GM21576 (cell line): ENCODE data around the gene ZCCHC13.
"Not testable (repeated sequence)": the region's sequence is repeated elsewhere in the genome, so short reads cannot be mapped to it uniquely, and the experiment has no call there.

ENCODE experiments used
- ATAC-seq: cut with Tn5 transposase; IDR thresholded peaks from one replicate; pipeline ENCODE4 v1.9.1; 2021; ENCODE audit warnings: mild to moderate bottlenecking, moderate library complexity; ENCODE audit not compliant: unreplicated experiment

Gene ZCCHC13

DNA sequence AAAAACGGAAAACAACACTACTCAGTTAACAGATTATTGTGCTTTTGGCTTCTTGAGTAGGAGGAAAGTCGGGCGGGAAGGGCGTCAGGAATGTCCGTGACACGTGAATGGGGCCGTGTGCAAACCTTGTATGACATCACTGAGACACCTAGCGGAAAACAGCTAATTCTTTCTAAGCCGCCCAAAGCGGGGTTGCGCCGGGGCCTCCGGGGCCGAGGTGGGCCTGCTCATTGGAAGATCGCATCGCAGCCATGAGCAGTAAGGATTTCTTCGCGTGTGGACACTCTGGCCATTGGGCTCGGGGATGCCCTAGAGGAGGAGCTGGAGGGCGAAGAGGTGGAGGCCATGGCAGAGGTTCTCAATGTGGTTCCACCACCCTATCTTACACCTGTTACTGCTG, at the start of gene ZCCHC13:
Gene ZCCHC13, plus strand, starts transcription at position 165 of the 400 bp plus-strand sequence. Its CDS starts 87 bp downstream, at position 252.
- no peak for ATAC-seq

DNA sequence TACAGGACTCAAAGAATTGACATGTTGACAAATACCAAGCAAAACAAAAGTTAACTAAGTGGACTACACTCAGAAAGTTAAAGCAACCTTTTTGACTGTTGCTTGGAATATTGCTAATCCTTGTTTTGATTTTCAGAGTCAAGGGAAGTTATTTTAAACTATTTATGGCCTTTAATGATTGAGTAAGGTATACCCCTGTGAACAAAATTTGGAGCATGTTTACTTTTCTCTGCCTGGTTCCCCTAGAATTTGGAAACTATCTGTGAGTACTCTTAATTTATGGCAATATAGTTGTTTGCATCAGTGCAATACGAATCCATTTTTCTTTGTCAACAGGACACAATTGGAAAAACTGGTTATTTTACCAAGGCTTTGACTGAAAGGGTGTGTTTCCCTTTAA, 45.9 kb upstream of the ZCCHC13 start:
- not testable (repeated sequence) for ATAC-seq

GRCh38 chrX:74259885-74260491, 44.0 kb upstream of the ZCCHC13 start:
- no peak for ATAC-seq

DNA sequence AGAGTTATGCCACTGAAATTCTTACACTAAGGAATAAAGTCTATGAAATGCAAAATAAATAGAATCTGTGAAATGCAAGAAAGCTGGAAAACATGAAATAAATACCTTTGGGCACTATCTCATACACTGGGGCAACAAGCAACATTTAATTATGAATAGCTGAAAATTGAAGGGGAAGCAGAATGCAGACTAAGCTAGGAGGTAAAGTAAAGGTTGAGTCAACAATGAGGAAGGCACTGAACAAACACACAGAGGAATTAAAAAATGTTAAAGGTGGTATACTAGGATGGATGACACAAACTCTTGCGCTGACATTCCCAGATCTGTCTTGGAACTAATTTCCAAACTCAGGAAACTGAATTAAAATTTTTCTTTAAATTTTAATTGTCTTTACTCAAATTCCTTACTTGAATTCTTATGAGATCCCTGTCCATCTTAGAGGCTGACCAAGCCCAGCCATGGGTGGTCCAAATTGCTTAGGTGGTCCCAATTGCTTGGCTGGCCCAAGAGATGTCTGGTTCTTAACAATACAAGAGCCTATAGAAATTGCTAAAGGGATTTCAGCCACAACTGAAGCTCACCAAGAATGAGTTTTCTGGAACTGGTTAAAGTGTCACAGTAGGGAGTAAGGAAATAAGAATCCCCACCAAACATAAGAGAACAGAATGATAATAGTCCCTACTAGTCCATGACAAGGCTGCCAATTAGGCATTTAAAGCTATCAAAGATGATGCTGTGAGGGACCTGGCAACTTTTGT, 41.3 kb upstream of the ZCCHC13 start:
- no peak for ATAC-seq

- ATAC-seq = no peak
These were observed 33.6 kb upstream of the ZCCHC13 start for GRCh38 chrX:74270393-74270792.

- no peak for ATAC-seq
These were observed 31.8 kb upstream of the ZCCHC13 start for GRCh38 chrX:74272230-74272629.

GRCh38 chrX:74274516-74274915, 29.5 kb upstream of the ZCCHC13 start:
- no peak for ATAC-seq

DNA sequence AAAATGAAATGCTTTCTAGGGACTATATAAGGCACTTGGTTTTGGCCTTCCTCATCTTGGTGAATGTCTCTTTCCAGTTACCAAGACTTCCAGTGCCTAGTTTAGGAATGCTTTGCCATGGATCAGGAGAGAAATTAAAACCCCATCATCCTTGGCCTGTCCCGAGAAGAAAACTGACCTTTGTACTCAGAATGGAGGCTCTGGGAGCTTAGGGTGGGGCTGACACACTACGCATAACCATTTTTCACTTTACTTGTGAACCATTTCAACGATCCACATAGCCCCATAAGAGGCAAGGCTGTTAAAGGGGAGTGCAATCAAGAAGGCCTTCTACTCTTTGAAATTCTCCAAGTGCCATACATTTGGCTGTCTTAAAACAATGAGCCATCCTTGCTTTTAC, 26.7 kb upstream of the ZCCHC13 start:
- no peak for ATAC-seq

DNA sequence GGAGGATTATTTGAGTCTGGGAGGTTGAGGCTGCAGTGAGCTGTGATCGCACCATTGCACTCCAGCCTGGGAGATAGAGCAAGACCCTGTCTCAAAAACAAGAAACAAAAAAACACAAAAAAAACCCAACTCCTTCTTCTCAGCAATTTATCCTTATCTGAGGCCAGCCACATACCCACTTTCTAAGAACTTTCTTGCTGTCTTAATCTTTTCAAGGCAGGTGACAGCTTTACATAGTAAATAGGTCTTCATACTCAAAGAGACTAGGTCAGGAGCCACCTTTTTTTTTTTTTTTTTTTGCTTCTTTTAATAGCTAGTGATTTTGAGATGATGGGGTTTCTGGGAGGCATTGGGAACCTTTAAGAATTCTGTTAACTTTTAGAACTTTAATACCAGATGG, 26.1 kb upstream of the ZCCHC13 start:
- no peak for ATAC-seq

DNA sequence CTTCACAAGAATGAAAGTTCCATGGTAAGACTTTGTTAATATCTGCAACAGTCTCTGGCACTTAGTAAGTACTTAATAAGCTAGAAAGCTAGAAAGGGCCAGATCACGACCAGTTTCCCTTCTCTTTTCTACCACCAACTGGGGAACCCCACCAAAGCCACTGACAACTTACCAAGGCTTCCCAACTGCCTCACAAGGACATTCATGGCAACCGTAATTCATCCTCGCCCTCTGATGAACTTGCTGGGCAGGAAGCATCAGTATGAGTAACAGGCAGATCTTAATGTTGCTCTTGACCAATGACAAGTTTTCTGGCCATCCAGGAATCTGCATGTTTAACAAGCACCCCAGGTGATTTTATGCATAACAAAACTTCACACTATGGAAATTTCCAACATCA, 23.2 kb upstream of the ZCCHC13 start:
- peak; percentile 45 for ATAC-seq

GRCh38 chrX:74284391-74284952, 19.5 kb upstream of the ZCCHC13 start:
- no peak for ATAC-seq

DNA sequence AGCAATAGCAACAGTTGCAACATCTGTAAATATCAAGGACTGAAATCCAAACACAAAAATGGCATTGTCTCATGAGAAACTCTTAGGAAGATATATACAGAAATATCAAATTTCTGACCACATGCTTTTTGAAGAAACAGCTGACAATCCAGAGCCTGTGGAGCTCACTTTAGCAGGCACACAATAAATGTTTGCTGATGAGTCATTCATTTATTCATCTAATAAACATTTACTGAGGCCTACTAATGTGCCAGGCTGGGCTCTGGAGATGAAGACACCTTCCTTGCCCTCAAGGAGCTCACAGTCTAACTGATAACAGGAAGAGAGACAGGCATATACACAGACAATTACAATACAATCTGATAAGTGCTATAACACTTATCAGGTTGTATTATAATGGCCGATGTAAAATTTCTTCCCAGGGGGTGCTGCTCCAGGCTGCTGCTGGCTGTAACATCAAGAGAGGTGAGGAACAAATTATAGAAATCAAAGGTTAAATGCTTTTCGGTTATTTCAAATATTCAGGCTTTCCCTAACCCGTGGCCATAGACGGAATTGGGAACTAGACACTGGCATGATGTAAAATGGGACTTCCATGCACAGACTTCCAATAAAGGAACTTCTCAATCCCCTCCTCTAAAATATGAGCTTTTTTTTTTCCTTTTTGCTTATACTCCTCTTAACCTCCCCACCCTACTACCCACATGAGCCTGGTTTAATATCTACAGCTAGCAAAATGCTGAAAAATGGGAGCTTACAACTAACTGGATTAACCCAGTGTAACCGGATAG, 16.8 kb upstream of the ZCCHC13 start:
- no peak for ATAC-seq

DNA sequence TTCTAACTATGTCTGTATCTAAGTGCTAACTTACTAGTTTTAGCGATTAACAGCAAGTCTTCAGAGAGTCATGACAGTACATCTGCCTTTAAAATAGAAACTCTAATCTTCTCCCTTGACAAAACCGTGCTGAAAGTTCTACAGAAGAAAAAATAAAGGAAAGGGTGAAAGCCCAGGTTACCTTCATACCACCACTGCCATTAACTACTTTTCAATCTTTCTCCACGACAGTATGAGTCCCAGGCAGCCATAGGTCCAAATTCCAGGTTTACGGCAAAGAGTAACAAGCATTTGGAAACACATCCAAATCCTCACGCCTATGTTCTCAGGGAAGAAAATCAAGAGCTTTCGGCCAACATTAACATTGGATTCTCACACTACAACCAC, 12.4 kb upstream of the ZCCHC13 start:
- no peak for ATAC-seq

GRCh38 chrX:74291964-74292807, 11.8 kb upstream of the ZCCHC13 start:
- peak; percentile 89 for ATAC-seq

- peak; percentile 6 for ATAC-seq
These were observed 11.2 kb upstream of the ZCCHC13 start for GRCh38 chrX:74292808-74293123.

DNA sequence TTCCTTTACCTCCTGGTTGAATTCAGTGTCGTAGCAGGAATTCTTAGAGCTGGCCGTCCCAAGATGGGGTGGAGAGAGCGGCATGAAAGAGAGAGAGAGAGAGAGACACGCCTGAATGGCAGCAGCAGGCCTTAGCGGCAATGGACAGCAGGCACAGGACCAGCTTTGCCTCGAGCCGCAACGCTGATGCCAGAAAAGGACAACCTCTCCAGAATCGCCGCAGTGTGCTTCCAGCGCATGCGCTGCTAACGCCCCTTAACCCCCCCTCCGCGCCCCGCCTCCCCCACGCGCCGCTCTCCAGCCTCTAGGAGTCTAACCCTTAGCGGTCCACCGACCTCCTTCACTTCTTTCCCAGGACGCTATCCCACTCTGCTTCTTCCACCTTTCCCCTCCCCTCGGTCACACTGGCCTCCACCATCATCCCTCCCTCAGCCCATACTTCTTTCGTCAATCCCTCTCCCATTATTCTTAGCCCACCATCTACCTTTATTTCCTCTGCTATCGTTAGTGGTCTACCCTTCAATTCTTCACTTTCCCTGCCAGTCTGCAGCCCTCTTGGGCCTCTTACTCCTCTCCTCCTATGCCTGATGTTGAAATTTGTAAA, 10.5 kb upstream of the ZCCHC13 start:
- no peak for ATAC-seq

DNA sequence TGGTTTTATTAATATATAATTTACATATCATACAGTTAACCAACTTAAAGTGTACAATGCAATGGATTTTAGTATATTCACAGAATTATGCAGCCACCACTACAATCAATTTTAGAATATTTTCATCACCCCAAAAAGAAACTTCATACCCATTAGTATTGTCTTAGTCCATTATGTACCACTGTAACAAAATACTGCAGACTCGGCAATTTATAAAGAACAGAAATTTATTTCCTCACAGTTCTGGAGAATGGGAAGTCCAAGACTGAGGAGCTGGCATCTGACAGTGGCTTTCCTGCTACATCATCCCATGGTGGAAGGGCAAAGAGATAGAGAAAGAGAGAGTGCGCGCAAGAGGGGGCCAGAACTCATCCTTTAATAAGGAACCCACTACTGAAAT, 8.9 kb upstream of the ZCCHC13 start:
- no peak for ATAC-seq

DNA sequence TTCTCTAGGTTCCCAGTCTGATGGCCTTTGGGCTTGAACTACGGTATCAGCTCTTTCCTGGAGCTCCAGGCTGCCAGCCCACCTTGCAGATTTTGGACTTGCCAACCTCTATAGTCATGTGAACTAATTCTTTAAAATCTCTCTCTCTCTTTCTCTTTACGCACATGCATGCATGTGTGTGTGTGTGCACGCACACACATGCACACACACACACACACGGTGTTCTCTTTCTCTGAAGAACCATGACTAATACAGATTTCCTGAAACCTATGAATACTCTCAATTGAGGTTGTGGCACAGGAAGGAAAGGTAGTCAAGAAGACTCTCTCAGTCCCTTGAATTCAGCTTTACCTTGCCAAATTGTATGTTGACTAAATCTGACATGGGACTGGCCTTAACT, 6.2 kb upstream of the ZCCHC13 start:
- no peak for ATAC-seq

DNA sequence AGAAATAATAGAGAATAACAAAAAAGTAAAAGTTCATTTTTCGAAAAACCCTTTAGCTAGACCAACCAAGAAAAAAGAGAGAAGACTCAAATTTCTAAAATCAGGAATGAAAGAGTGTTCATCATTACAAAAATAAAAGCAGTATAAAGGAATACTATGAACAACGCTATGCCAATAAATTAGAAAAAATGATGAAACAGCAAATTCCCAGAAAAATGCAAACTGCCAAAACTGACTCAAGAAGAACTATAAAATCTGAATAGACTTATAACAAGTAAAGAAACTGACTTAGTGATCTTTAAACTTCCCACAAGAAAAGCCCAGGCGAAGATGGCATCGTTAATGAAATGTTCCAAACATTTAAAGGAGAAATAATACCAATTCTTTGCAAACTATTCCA, 3.1 kb upstream of the ZCCHC13 start:
- ATAC-seq = no peak

DNA sequence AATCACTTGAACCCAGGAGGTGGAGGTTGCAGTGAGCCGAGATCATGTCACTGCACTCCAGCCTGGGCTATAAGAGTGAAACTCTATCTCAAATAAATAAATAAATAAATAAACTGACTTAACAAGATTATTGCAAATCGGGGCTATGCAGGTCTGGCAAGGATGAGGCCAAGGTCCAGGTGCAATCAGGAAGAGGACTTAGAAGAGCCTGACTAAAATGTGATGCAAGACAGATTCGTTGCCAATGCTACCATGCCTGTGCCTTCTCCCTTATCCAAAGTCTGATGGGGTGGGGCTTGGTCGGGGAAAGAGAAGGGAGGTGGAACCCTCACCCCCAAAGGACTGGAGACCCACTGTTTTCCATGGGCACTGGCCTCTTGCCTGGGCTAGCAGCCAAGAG, 14.7 kb downstream of the ZCCHC13 start:
- ATAC-seq = no peak
